A549 (cell line): ENCODE results near the gene PTPRN2. TPM values are rescaled to one million over a fixed set of nuclear protein-coding genes. Genes with fewer than 3 reads are reported as not detected.

Experiments
- ATAC-seq, 2 experiments: fragments of 200-7000 bp in 1 of 2; fragments of >200 bp in 1 of 2; cut with Nextera tagmentation in 1 of 2; cut with Tn5 transposase in 1 of 2; 3 replicates each; pipeline versions ENCODE4 v1.8.0 to v1.9.1; 2018 to 2020; ENCODE audit warnings: mild to moderate bottlenecking in 1 of 2, moderate library complexity in 1 of 2
- CTCF ChIA-PET: fragments of 300-600 bp; sonication (Branson Sonifier 250); formaldehyde crosslinking; extraction: SDS; loops from one replicate; lab custom pipeline; 2021; ENCODE audit warnings: antibody characterized with exemption, inconsistent platforms; lab: Yijun Ruan, JAX
- POLR2A ChIA-PET: fragments of 350-600 bp; formaldehyde crosslinking; extraction: SDS; loops from one replicate; lab custom pipeline; 2021; ENCODE audit warnings: antibody characterized with exemption, inconsistent platforms; lab: Yijun Ruan, JAX
- DNase-seq, 2 experiments: peaks; one replicate each; pipeline versions ENCODE4 v3.0.0 to v3.0.0-alpha.2; 2011 to 2016; ENCODE audit warnings: low read depth in 1 of 2, low spot score in 1 of 2
- FAIRE-seq: peaks from 2 replicates; lab custom pipeline; 2011; peaks lifted over from hg19 to GRCh38; lab: Jason Lieb, UNC
- H3K27ac ChIP-seq, 2 experiments: fragments of >200 bp; sonication (Bioruptor Twin); formaldehyde crosslinking; 3 replicates each; pipeline ENCODE4 v1.5.1; 2016 to 2017
- H3K4me1 ChIP-seq: fragments of >200 bp; sonication (Bioruptor Twin); formaldehyde crosslinking; 3 replicates; pipeline ENCODE4 v1.6.1; 2016
- H3K4me2 ChIP-seq: fragments of >200 bp; sonication (Bioruptor Twin); formaldehyde crosslinking; 3 replicates; pipeline ENCODE4 v1.6.1; 2016
- H3K4me3 ChIP-seq: fragments of >200 bp; sonication (Bioruptor Twin); formaldehyde crosslinking; 3 replicates; pipeline ENCODE4 v1.5.1; 2016
- H3K9me3 ChIP-seq: fragments of >200 bp; sonication (Bioruptor Twin); formaldehyde crosslinking; 3 replicates; pipeline ENCODE4 v1.6.1; 2016
- BHLHE40 ChIP-seq: IDR thresholded peaks from 2 replicates; pipeline ENCODE4 v1.6.1; 2012; ENCODE audit warnings: low read depth, low read length, inconsistent platforms
- CBX2 ChIP-seq: fragments of 200-600 bp; sonication (generic); IDR thresholded peaks from 2 replicates; pipeline ENCODE4 v1.6.1; 2016; ENCODE audit warnings: low read depth, mild to moderate bottlenecking, borderline replicate concordance
- CTCF ChIP-seq: fragments of >200 bp; sonication (Bioruptor Twin); formaldehyde crosslinking; IDR thresholded peaks from 3 replicates; pipeline ENCODE4 v1.5.1; 2016
- E2F6 ChIP-seq: IDR thresholded peaks from 2 replicates; pipeline ENCODE4 v1.6.1; 2012; ENCODE audit warnings: low read depth, borderline replicate concordance
- EHF ChIP-seq: fragments of 250-450 bp; sonication (Bioruptor Pico); IDR thresholded peaks from 2 replicates; pipeline ENCODE4 v1.5.0; 2020; ENCODE audit warnings: mild to moderate bottlenecking
- EP300 ChIP-seq, 2 experiments: fragments of >200 bp; sonication (Bioruptor Twin); formaldehyde crosslinking; IDR thresholded peaks; 2 replicates in 1 of 2; 3 replicates in 1 of 2; pipeline ENCODE4 v1.6.1; 2016 to 2017
- FOXS1 ChIP-seq: fragments of 250-450 bp; sonication (Bioruptor Pico); IDR thresholded peaks from 2 replicates; pipeline ENCODE4 v1.5.0; 2020; ENCODE audit warnings: mild to moderate bottlenecking, moderate library complexity
- HDAC2 ChIP-seq: fragments of 200-600 bp; sonication (generic); IDR thresholded peaks from 2 replicates; pipeline ENCODE4 v1.6.1; 2016
- HEYL ChIP-seq: fragments of 250-450 bp; sonication (Bioruptor Pico); IDR thresholded peaks from 2 replicates; pipeline ENCODE4 v1.8.0; 2021; ENCODE audit warnings: mild to moderate bottlenecking, moderate library complexity
- HMGXB4 ChIP-seq: fragments of 250-450 bp; sonication (Bioruptor Pico); IDR thresholded peaks from 2 replicates; pipeline ENCODE4 v1.5.0; 2021; ENCODE audit warnings: mild to moderate bottlenecking, moderate library complexity, borderline replicate concordance
- HOXA7 ChIP-seq: fragments of 250-450 bp; sonication (Bioruptor Pico); IDR thresholded peaks from 2 replicates; pipeline ENCODE4 v1.5.0; 2020; ENCODE audit warnings: mild to moderate bottlenecking, moderate library complexity
- HOXB13 ChIP-seq: fragments of 250-450 bp; sonication (Bioruptor Pico); IDR thresholded peaks from 2 replicates; pipeline ENCODE4 v1.5.0; 2020; ENCODE audit warnings: low read depth, mild to moderate bottlenecking, moderate library complexity
- JUN ChIP-seq, 2 experiments: fragments of >200 bp; sonication (Bioruptor Twin); formaldehyde crosslinking; IDR thresholded peaks; 2 replicates in 1 of 2; 3 replicates in 1 of 2; pipeline ENCODE4 v1.6.1; 2016 to 2017
- MAFK ChIP-seq: fragments of 450-650 bp; IDR thresholded peaks from 2 replicates; pipeline ENCODE4 v1.6.1; 2014; ENCODE audit not compliant: partially characterized antibody
- MAZ ChIP-seq: fragments of 150-350 bp; IDR thresholded peaks from 2 replicates; pipeline ENCODE4 v1.6.1; 2014; ENCODE audit warnings: antibody characterized with exemption, low read depth, low read length, borderline replicate concordance
- POLR2A ChIP-seq: IDR thresholded peaks from 2 replicates; pipeline ENCODE4 v1.6.1; 2012; ENCODE audit warnings: mild to moderate bottlenecking, low read length
- USF2 ChIP-seq: fragments of 450-650 bp; IDR thresholded peaks from 2 replicates; pipeline ENCODE4 v1.6.1; 2014; ENCODE audit warnings: antibody characterized with exemption
- ZC3H11A ChIP-seq: fragments of 450-650 bp; IDR thresholded peaks from 2 replicates; pipeline ENCODE4 v1.6.1; 2014; ENCODE audit warnings: antibody characterized with exemption, mild to moderate bottlenecking
- ZNF302 ChIP-seq: fragments of 250-450 bp; sonication (Bioruptor Pico); IDR thresholded peaks from 2 replicates; pipeline ENCODE4 v1.9.0; 2021; ENCODE audit warnings: inconsistent platforms, mild to moderate bottlenecking, moderate library complexity
- WGBS: methylation state at CpG from one replicate; pipeline ENCODE4 v1.1.6; 2017; ENCODE audit errors: missing lambda C conversion rate; 5-methylcytosine and 5-hydroxymethylcytosine counted together
- polyA plus RNA-seq, 4 experiments: library from polyadenylated mRNA; depleted of rRNA in 3 of 4; stranded (reverse); fragments of >200 nt; fragmentation: RNase III in 1 of 4; extraction: RNeasy Plus Mini Kit Qiagen cat#74134 plus additional on column Dnase treatment in 1 of 4; gene quantifications; 2 replicates in 3 of 4; 3 replicates in 1 of 4; pipeline ENCODE4 v1.2.3, GENCODE V29; 2011 to 2017
- TF ChIP-seq, protein P1 (sequence below): IDR thresholded peaks from 2 replicates; pipeline ENCODE4 v1.6.1; 2012

Gene PTPRN2
- polyA plus RNA-seq, 2 of the 4 experiments (the other 2 are of a cell fraction): 0.41 to 1.2 TPM

DNA sequence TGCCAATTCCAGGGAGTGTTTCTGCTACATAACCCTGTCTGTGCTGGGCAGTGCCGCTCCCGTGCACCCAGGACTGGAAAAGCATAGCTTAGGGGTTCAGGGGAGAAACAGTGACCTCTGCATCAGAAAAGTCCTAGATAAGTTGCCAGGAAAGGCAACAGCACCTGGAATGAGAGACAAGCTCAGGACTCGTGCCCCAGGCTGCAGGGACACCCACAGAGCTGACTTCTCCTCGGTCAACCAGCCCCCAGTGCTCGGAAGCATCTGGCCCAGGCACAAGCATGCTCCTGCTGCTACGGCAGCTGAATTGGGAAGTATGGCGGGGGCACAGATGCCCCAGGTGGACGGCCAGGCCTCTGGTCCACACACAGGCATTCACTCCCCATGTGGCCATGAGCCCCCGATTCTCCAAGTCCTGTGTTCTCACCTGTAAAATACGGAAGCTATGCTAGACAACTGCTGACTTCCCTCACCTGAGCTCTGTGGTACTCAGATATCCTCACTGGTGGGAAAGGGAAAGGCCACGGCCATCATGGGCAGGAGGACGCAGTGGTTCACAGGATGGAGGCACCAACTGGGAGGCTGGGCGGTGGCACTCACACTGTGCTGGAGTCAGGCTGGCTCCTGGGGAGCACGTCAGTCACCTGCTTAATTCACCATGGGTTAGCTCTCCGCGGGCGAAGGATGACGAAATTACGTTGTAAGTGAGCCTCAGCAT, 220.5 kb downstream of the PTPRN2 start:
- ATAC-seq (no peak), FAIRE-seq (no peak), DNase-seq (no peak)
- Histone ChIP-seq H3K27ac (no peak overlapping the region), H3K4me2 (no peak overlapping the region), H3K4me1 (no peaks in the 10 kb centered on the region), H3K4me3 (no peak overlapping the region), H3K9me3 (no peaks in the 10 kb centered on the region)
- ChIA-PET POLR2A (no interaction called here), CTCF (interaction anchor here (1.1 kb wide), 1 partner anchor 41 kb away, joined by 3 read pairs; no protein-coding TSS in a partner anchor)
- TF ChIP-seq MAFK: no peak
- no peak for TF ChIP-seq ZC3H11A
- TF ChIP-seq POLR2A: no peak
- no peak for TF ChIP-seq HEYL (CRISPR knock-in tag)
- TF ChIP-seq CBX2: no peak
- TF ChIP-seq EP300 (IDR thresholded peaks at IDR 0.05): no peak
- no peak for TF ChIP-seq USF2
- TF ChIP-seq HMGXB4 (CRISPR knock-in tag): no peak
- no peak for TF ChIP-seq HOXA7 (CRISPR knock-in tag)
- no peak for TF ChIP-seq JUN (IDR thresholded peaks at IDR 0.05)
- TF ChIP-seq BHLHE40: no peak
- no peak for TF ChIP-seq HOXB13 (CRISPR knock-in tag)
- no peak for TF ChIP-seq ZNF302 (CRISPR knock-in tag)
- no peak for TF ChIP-seq E2F6
- no peak for TF ChIP-seq FOXS1 (CRISPR knock-in tag)
- TF ChIP-seq HDAC2: no peak
- no peak for TF ChIP-seq MAZ
- no peak for TF ChIP-seq CTCF
- TF ChIP-seq EHF (CRISPR knock-in tag): no peak
- 59% methylated on average over 19 of the region's 19 CpGs for WGBS

DNA sequence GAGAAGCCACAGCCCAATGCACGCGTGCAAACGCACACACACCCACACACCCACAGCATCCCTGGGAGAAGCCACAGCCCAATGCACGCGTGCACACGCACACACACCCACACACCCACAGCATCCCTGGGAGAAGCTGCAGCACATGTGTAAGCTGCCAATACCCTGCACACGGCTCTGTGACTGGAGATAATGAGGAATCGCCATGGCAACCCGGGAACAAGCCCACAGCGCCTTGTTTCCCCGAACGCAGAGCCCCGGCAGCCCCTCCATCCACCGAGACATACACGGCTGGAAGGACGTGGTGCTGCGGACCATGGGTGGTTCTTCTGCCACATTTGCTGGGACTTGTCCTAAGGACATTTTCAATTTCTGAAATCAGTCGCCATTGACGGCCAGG, 221.3 kb downstream of the PTPRN2 start:
- Histone ChIP-seq H3K27ac (no peak overlapping the region), H3K4me3 (no peak overlapping the region), H3K4me1 (no peaks in the 10 kb centered on the region), H3K9me3 (no peaks in the 10 kb centered on the region), H3K4me2 (no peak overlapping the region)
- ChIA-PET POLR2A (no interaction called here), CTCF (interaction anchor here (0.6 to 1.1 kb wide), 2 partner anchors 42 to 549 kb away, joined by 3 read pairs; no protein-coding TSS in a partner anchor)
- FAIRE-seq (no peak), ATAC-seq (no peak), DNase-seq (no peak)
- 74% methylated on average over 13 of the region's 19 CpGs for WGBS
- TF ChIP-seq HOXA7 (CRISPR knock-in tag): no peak
- TF ChIP-seq, protein P1, sequence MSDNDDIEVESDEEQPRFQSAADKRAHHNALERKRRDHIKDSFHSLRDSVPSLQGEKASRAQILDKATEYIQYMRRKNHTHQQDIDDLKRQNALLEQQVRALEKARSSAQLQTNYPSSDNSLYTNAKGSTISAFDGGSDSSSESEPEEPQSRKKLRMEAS: no peak
